Astrocyte of the hippocampus (primary cell): ENCODE measurements around the gene TSR3.
A peak's percentile ranks its signal among the peaks of the same experiment; 100 is the strongest.
"Not testable (repeated sequence)": the region's sequence is repeated elsewhere in the genome, so short reads cannot be mapped to it uniquely, and the experiment has no call there.

Experiments used
- DNase-seq: peaks from one replicate; pipeline ENCODE4 v3.0.0; 2011; ENCODE audit warnings: low read depth, low spot score

Gene TSR3

GRCh38 chr16:1337486-1337885 is 14.2 kb downstream of the TSR3 start:
- no peak for DNase-seq

- no peak for DNase-seq
Observed at GRCh38 chr16:1336619-1337018, 15.1 kb downstream of the TSR3 start.

- peak; percentile 27 for DNase-seq
Observed at GRCh38 chr16:1335996-1336395, 15.7 kb downstream of the TSR3 start.

GRCh38 chr16:1335211-1335971 is 16.3 kb downstream of the TSR3 start:
- DNase-seq: no peak

GRCh38 chr16:1334739-1335138 is 16.9 kb downstream of the TSR3 start:
- no peak for DNase-seq

DNA sequence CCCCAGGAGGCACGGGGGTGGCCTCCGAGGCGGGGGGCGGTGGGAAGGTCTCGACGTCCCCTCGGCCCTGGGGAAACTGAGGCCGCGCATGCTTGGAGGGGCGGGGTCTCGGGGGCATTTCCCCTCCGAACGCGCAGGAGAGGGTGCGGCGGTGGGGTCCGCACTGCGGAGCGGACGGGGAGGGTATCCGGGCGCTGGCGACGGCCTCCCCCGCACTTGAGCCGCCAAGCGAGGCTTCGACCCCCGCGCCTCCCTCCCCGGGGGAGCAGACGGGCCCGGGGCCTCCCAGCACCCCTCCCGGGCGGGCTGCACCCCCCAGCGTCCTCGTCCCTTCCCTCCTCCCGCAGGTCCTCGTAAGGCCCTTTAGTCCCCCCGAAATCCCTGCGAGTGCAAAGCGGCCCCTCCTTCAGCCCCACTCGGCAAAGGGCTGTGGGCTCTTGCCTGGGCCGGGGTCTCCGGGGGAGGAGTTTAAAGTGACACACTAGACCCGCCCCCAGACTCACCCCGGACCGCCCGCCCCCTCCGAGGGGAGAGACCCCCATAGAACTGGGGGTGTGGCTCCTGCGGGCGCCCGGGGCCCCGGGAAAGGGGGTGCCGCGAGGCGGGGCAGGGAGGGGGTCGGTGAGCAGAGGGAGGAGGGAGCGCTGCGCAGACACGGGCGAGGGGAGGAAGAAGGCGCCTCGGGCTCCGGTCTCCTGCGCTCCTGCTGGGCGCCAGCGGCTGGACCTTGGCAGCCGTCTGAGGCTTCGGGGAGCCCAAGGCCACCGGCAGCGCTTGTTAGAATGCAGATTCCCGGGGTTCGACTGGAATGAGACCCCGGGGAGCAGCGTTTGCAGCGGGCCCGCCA is 17.6 kb downstream of the TSR3 start:
- DNase-seq: no peak

GRCh38 chr16:1333149-1333812 is 18.4 kb downstream of the TSR3 start, which contains the start of gene BAIAP3:
Gene BAIAP3 (plus strand): TSS chr16:1333645. CDS start chr16:1338550, 4,905 bp downstream.
- peak; percentile 49 for DNase-seq

GRCh38 chr16:1332618-1333148 is 19.0 kb downstream of the TSR3 start:
- no peak for DNase-seq

- DNase-seq: peak; percentile 73
Observed at GRCh38 chr16:1331712-1332617, 19.7 kb downstream of the TSR3 start.

- no peak for DNase-seq
Observed at GRCh38 chr16:1330931-1331711, 20.6 kb downstream of the TSR3 start.

DNA sequence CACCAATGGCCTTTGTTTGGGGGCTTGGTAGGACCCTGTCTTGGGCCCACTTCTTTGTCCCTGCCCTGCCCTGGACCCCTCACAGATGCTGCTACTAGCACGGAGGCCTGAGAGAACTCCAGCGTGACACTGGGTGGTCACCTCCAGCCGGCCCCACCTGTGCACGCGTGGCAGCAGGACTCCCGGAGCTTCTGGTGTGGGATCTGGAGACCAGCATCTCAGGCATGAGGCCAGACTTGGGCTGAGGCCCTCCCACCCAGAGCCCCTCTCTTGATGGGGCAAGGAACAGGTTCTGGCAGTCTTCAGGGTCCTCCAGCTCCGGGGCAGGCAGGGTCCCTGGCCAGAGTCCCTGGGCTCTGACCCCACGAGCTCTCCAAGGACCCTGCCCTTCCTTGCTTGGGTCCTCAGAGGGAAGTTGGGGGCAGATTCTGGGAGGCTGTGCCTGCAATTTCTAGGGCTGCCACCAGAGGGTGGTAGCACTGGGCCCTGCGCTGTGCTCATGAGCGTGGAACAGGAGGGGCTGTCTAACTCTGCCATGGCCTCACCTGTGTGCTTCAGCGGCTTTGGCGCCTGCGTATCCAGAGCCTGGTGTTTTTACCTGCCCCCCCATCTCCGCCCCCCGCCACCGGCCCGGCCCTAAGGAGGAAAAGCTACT is 21.3 kb downstream of the TSR3 start:
- DNase-seq: no peak

DNA sequence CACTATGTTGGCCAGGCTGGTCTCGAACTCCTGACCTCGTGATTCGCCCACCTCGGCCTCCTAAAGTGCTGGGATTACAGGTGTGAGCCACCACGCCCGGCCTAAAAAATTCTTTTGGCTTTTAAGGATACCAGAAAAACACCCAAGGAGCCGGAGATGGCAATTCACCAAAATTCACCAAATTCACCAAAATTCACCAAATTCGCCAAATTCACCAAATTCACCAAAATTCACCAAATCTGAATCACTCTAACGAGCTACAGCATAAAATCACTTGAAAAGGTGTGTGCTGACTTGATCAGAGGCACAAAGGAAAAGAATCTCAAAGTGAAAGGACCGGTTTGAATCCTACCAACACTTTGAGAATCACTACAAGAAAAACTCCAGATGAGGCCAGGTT is 22.7 kb downstream of the TSR3 start:
- DNase-seq: not testable (repeated sequence)

- not testable (repeated sequence) for DNase-seq
Observed at GRCh38 chr16:1328136-1328535, 23.5 kb downstream of the TSR3 start.

DNA sequence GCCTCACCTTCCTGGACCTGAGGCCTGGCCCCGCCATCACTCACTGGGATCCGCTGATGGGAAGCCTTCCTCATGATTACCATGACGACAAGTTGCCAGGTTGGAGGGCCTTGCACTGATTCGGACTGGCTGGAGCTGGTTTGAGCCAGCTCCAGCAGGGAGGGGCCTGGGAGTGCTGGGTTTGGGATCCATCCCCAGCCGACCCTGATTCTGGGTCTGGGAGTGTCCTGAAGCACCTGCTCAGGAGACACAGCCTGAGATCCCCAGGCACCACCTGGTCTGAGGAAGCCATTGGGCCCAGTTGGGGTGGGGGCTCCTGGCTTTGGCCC is 24.1 kb downstream of the TSR3 start:
- no peak for DNase-seq

- DNase-seq: no peak
Observed at GRCh38 chr16:1326946-1327618, 24.6 kb downstream of the TSR3 start.

DNA sequence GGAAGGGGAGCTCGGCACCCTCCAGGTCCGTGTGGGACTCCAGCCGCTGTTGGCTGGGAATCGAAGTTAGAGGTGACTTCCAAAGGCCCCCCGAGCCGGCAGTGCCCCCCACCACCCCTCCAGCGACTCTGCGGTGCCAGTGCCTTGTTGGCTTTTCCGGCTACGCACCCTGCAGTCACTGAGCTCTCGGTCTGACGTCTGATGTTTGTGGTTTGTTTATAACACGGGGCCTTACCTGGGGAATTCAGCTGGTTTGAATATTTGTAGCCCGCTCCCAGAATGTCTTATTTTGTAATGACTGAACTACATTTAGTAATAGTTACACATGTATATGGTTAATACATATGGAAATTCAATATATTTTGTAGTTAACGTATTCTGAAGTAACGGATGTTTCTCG is 25.3 kb downstream of the TSR3 start:
- no peak for DNase-seq

DNA sequence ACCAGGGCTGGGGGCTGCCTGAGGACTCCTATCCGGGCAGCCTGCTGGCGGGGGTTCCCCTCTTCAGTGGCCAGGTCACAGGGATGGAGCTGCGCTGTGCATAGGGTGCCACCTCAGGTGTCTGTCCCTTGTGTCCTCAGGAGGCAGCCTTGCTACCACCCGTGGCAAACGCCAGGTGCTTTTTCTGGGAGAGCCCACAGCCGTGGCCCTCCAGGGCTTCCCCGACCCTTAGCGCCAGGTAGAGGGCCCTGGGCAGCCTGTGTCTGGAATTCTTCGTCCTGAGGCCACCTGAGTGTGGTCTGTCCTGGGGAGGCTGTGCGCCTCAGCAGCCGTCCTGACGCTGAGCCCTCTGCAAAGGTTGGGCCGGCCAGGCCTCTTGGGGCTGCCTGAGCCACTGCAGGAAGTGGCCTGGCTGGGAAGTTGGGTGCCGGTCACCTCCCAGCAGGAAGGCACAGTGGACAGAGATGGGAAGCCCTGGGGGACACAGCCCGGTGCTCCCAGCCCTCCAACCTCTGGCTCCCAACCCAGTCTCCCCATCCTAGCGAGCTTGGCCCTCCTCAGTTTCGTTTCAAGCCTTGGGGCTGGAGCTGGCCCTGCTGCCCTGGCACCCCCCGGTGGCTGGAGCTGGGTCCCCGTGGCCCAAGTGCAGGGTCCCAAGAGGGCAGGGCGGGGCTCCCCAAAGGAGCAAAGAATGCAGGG is 25.9 kb downstream of the TSR3 start:
- no peak for DNase-seq

DNA sequence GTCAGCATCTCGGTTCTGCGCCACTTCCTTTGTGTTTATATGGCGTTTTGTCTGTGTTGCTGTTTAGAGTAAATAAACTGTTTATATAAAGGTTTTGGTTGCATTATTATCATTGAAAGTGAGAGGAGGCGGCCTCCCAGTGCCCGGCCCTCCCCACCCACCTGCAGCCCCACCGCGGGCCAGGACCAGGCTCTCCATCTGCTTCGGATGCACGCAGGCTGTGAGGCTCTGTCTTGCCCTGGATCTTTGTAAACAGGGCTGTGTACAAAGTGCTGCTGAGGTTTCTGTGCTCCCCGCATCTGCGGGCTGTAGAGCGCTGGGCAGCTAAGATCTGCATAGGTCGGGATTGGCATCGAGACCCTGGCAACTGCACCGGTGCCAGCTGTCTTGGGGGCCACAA is 26.4 kb downstream of the TSR3 start:
- DNase-seq: no peak
